SK-N-SH treated with all-trans-retinoic acid at 6 μM for 48 hours (cell line): Measurements from ENCODE around the gene RBFA.

Experiments
- ATAC-seq: fragments of 200-7000 bp; cut with Tn5 transposase; 3 replicates; pipeline ENCODE4 v1.9.1; 2020; ENCODE audit warnings: mild to moderate bottlenecking, moderate library complexity
- ARNTL ChIP-seq: fragments of 450-650 bp; formaldehyde crosslinking; IDR thresholded peaks from 2 replicates; pipeline ENCODE4 v1.5.0; 2020; ENCODE audit warnings: low read depth, mild to moderate bottlenecking, moderate library complexity, borderline replicate concordance
- BACH2 ChIP-seq: fragments of 250-450 bp; sonication (Bioruptor Pico); IDR thresholded peaks from 2 replicates; pipeline ENCODE4 v1.9.0; 2021; ENCODE audit warnings: mild to moderate bottlenecking, borderline replicate concordance
- CSDC2 ChIP-seq: fragments of 250-450 bp; sonication (Bioruptor Pico); IDR thresholded peaks from 2 replicates; pipeline ENCODE4 v1.5.0; 2020; ENCODE audit warnings: mild to moderate bottlenecking, moderate library complexity
- CSRNP3 ChIP-seq: fragments of 250-450 bp; sonication (Bioruptor Pico); IDR thresholded peaks from 2 replicates; pipeline ENCODE4 v1.5.1; 2021; ENCODE audit warnings: mild to moderate bottlenecking, moderate library complexity
- ESRRG ChIP-seq: fragments of 250-450 bp; sonication (Bioruptor Pico); IDR thresholded peaks from 2 replicates; pipeline ENCODE4 v1.6.1; 2021; ENCODE audit warnings: mild to moderate bottlenecking
- GLIS3 ChIP-seq: fragments of 250-450 bp; sonication (Bioruptor Pico); IDR thresholded peaks from 2 replicates; pipeline ENCODE4 v1.5.0; 2020; ENCODE audit warnings: mild to moderate bottlenecking, moderate library complexity
- ISL1 ChIP-seq: fragments of 250-450 bp; sonication (Bioruptor Pico); IDR thresholded peaks from 2 replicates; pipeline ENCODE4 v2.1.2; 2022; ENCODE audit warnings: mild to moderate bottlenecking, moderate library complexity
- OSR1 ChIP-seq: fragments of 250-450 bp; sonication (Bioruptor Pico); IDR thresholded peaks from 2 replicates; pipeline ENCODE4 v1.8.0; 2022; ENCODE audit warnings: moderate library complexity, mild to moderate bottlenecking, inconsistent platforms
- POU6F1 ChIP-seq: fragments of 250-450 bp; sonication (Bioruptor Pico); IDR thresholded peaks from 2 replicates; pipeline ENCODE4 v1.8.0; 2021; ENCODE audit warnings: low read depth, mild to moderate bottlenecking, moderate library complexity, borderline replicate concordance
- PPARA ChIP-seq: fragments of 250-450 bp; sonication (Bioruptor Pico); IDR thresholded peaks from 2 replicates; pipeline ENCODE4 v1.5.0; 2020; ENCODE audit warnings: mild to moderate bottlenecking, borderline replicate concordance
- RARB ChIP-seq: fragments of 250-450 bp; sonication (Bioruptor Pico); IDR thresholded peaks from 2 replicates; pipeline ENCODE4 v1.8.0; 2021; ENCODE audit warnings: mild to moderate bottlenecking, moderate library complexity
- SNAI2 ChIP-seq: fragments of 250-450 bp; sonication (Bioruptor Pico); IDR thresholded peaks from 2 replicates; pipeline ENCODE4 v1.5.0; 2020; ENCODE audit warnings: mild to moderate bottlenecking, moderate library complexity
- TCF4 ChIP-seq: fragments of 250-450 bp; sonication (Bioruptor Pico); IDR thresholded peaks from 2 replicates; pipeline ENCODE4 v1.8.0; 2021; ENCODE audit warnings: mild to moderate bottlenecking, moderate library complexity, borderline replicate concordance
- TOX ChIP-seq: fragments of 250-450 bp; sonication (Bioruptor Pico); IDR thresholded peaks from 2 replicates; pipeline ENCODE4 v1.8.0; 2021; ENCODE audit warnings: mild to moderate bottlenecking, moderate library complexity, borderline replicate concordance
- TSHZ2 ChIP-seq: fragments of 250-450 bp; sonication (Bioruptor Pico); IDR thresholded peaks from 2 replicates; pipeline ENCODE4 v1.5.0; 2020; ENCODE audit warnings: mild to moderate bottlenecking, moderate library complexity
- ZC3H10 ChIP-seq: fragments of 250-450 bp; sonication (Bioruptor Pico); IDR thresholded peaks from 2 replicates; pipeline ENCODE4 v1.5.1; 2021; ENCODE audit warnings: mild to moderate bottlenecking, moderate library complexity
- ZFP3 ChIP-seq: fragments of 250-450 bp; sonication (Bioruptor Pico); IDR thresholded peaks from 2 replicates; pipeline ENCODE4 v1.5.0; 2020; ENCODE audit warnings: mild to moderate bottlenecking, moderate library complexity
- ZFP30 ChIP-seq: fragments of 450-650 bp; formaldehyde crosslinking; IDR thresholded peaks from 2 replicates; pipeline ENCODE4 v1.5.0; 2022; ENCODE audit warnings: mild to moderate bottlenecking, moderate library complexity
- ZNF565 ChIP-seq: fragments of 450-650 bp; formaldehyde crosslinking; conservative IDR thresholded peaks from 2 replicates; pipeline ENCODE4 v1.5.0; 2020; ENCODE audit warnings: low read depth, mild to moderate bottlenecking, moderate library complexity
- ZNF70 ChIP-seq: fragments of 450-650 bp; formaldehyde crosslinking; IDR thresholded peaks from 2 replicates; pipeline ENCODE4 v1.5.0; 2020; ENCODE audit warnings: mild to moderate bottlenecking, moderate library complexity
- ZNF8 ChIP-seq: fragments of 450-650 bp; formaldehyde crosslinking; IDR thresholded peaks from 2 replicates; pipeline ENCODE4 v1.5.0; 2020; ENCODE audit warnings: mild to moderate bottlenecking, moderate library complexity
- TF ChIP-seq, protein P1 (sequence below): fragments of 250-450 bp; sonication (Bioruptor Pico); IDR thresholded peaks from 2 replicates; pipeline ENCODE4 v1.5.1; 2020; ENCODE audit warnings: low read depth, mild to moderate bottlenecking, moderate library complexity

Gene RBFA

DNA sequence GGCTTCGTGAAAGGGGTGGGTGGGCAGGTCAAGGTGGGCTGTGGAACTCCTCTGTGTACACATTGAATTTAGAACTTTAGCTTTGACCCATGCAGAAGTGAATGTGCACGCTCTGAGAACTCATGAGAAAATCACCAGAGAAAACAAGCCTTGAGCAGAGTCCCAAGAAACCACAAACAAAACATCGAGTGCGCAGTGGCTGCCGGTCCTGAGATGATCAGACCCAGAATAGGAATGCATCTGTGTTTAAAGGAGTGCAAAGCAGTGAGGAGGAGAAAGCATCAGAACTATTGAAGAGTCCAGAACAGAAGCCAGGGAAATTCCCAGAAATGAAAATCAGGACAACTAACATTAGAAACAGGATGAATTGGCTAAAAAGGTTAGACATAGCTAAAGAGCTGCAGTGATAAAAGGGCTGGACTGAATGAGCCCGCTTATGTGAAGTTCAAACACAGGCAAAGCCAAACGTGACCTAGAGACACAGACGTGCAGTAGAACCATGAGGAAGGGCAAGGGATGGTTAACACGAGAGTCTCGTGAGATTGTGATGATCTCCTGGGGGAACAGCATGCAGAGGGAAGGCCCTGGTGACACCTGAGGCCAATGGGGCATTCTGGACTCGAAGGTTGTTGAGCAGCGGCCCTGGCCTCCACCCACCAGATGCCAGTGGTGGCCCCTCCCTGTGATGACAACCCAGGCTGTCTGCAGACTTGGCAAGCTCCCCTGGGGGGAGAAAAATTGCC, 29.5 kb upstream of the RBFA start:
- TF ChIP-seq ZC3H10 (CRISPR knock-in tag), result no peak
- TF ChIP-seq SNAI2 (CRISPR knock-in tag), result no peak
- TF ChIP-seq TOX (CRISPR knock-in tag), result no peak
- no peak for TF ChIP-seq ZFP3 (CRISPR knock-in tag)
- TF ChIP-seq TCF4 (CRISPR knock-in tag), result no peak
- TF ChIP-seq CSRNP3 (CRISPR knock-in tag), result no peak
- no peak for TF ChIP-seq ZNF70 (CRISPR knock-in tag)
- TF ChIP-seq GLIS3 (CRISPR knock-in tag), result no peak
- no peak for TF ChIP-seq OSR1
- TF ChIP-seq POU6F1 (CRISPR knock-in tag), result no peak
- TF ChIP-seq ESRRG, result no peak
- TF ChIP-seq RARB (CRISPR knock-in tag), result no peak
- no peak for TF ChIP-seq TSHZ2 (CRISPR knock-in tag)
- no peak for TF ChIP-seq ZNF565 (CRISPR knock-in tag)
- TF ChIP-seq, protein P1, sequence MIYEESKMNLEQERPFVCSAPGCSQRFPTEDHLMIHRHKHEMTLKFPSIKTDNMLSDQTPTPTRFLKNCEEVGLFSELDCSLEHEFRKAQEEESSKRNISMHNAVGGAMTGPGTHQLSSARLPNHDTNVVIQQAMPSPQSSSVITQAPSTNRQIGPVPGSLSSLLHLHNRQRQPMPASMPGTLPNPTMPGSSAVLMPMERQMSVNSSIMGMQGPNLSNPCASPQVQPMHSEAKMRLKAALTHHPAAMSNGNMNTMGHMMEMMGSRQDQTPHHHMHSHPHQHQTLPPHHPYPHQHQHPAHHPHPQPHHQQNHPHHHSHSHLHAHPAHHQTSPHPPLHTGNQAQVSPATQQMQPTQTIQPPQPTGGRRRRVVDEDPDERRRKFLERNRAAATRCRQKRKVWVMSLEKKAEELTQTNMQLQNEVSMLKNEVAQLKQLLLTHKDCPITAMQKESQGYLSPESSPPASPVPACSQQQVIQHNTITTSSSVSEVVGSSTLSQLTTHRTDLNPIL (CRISPR knock-in tag), result no peak
- no peak for TF ChIP-seq BACH2 (CRISPR knock-in tag)
- no peak for TF ChIP-seq ZNF8 (CRISPR knock-in tag)
- no peak for ATAC-seq

DNA sequence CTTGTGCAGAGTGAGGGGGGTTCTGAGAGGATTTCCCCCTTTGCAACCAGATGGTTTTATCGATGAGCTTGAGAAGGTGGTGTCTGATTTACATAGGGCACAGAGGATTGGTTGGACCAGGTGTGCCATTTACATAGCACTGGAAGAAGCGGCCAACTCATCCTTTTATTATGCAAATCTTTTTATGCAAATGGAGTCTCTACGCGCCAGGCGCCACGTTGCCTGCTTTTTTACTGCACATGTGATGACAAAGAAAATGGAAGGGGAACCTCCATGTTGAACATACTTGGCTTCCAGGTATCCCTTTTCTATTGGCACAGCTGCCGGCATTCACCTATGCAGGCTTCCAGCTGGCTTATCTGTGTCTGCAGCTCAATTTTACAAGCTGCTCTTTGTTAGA, 27.5 kb upstream of the RBFA start:
- no peak for TF ChIP-seq RARB (CRISPR knock-in tag)
- TF ChIP-seq CSDC2, result no peak
- TF ChIP-seq ZNF8 (CRISPR knock-in tag), result no peak
- no peak for TF ChIP-seq ISL1 (CRISPR knock-in tag)
- no peak for TF ChIP-seq ARNTL (CRISPR knock-in tag)
- TF ChIP-seq PPARA (CRISPR knock-in tag), result no peak
- no peak for TF ChIP-seq ESRRG
- TF ChIP-seq POU6F1 (CRISPR knock-in tag), result no peak
- TF ChIP-seq ZNF565 (CRISPR knock-in tag), result no peak
- TF ChIP-seq ZFP3 (CRISPR knock-in tag), result no peak
- TF ChIP-seq TSHZ2 (CRISPR knock-in tag), result no peak
- no peak for TF ChIP-seq GLIS3 (CRISPR knock-in tag)
- TF ChIP-seq ZNF70 (CRISPR knock-in tag), result no peak
- no peak for TF ChIP-seq ZC3H10 (CRISPR knock-in tag)
- no peak for TF ChIP-seq OSR1
- TF ChIP-seq BACH2 (CRISPR knock-in tag), result no peak
- TF ChIP-seq, protein P1 (CRISPR knock-in tag), result no peak
- TF ChIP-seq CSRNP3 (CRISPR knock-in tag), result no peak
- TF ChIP-seq ZFP30 (CRISPR knock-in tag), result no peak
- no peak for ATAC-seq
